Body of pancreas (tissue), 4 donors: Measurements from ENCODE around the gene PKP3. TPM values are rescaled to one million over a fixed set of nuclear protein-coding genes. Genes with fewer than 3 reads are reported as not detected.

Experiments
- ATAC-seq: fragments of 150-250 bp; one replicate; pipeline ENCODE4 v1.9.1; 2016
- DNase-seq, 4 donors: peaks; one replicate each; pipeline ENCODE4 v3.0.0-alpha.2; 2019
- H3K27ac ChIP-seq, 4 donors: fragments of 200-600 bp; sonication (generic); 1 replicate in 3 of 4; 2 replicates in 1 of 4; pipeline versions ENCODE4 v1.5.1 to v1.6.1; 2016 to 2019; ENCODE audit warnings: mild to moderate bottlenecking in 1 of 4, mixed read lengths in 1 of 4, moderate library complexity in 1 of 4
- H3K27me3 ChIP-seq, 2 donors: fragments of 200-600 bp; sonication (generic); one replicate each; pipeline ENCODE4 v1.6.0; 2016; ENCODE audit warnings: mild to moderate bottlenecking in 1 of 2
- H3K36me3 ChIP-seq, 2 donors: fragments of 200-600 bp; sonication (generic); replicated peaks in 1 of 2; 2 replicates each; pipeline ENCODE4 v1.5.1; 2016; ENCODE audit warnings: low read depth in 2 of 2; ENCODE audit not compliant: insufficient read depth in 1 of 2
- H3K4me1 ChIP-seq: fragments of 200-600 bp; sonication (generic); one replicate; pipeline ENCODE4 v1.6.0; 2016
- H3K4me3 ChIP-seq, 2 donors: fragments of 200-600 bp; sonication (generic); 1 replicate in 1 of 2; 2 replicates in 1 of 2; pipeline ENCODE4 v1.5.1; 2016 to 2019
- H3K9me3 ChIP-seq, 3 donors: fragments of 200-600 bp; sonication (generic); 1 replicate in 2 of 3; 2 replicates in 1 of 3; pipeline ENCODE4 v1.5.1; 2016
- CTCF ChIP-seq, 7 experiments: fragments of 450-650 bp in 4 of 7; fragments of 200-600 bp in 3 of 7; sonication (generic) in 3 of 7; IDR thresholded peaks; one replicate each; pipeline ENCODE4 v1.5.1; 2016 to 2019; ENCODE audit warnings: antibody characterized with exemption in 7 of 7
- POLR2A ChIP-seq, 3 donors: fragments of 450-650 bp; IDR thresholded peaks; one replicate each; pipeline ENCODE4 v1.6.1; 2016; ENCODE audit warnings: antibody characterized with exemption in 3 of 3, mild to moderate bottlenecking in 2 of 3
- WGBS, 2 donors: methylation state at CpG; one replicate each; pipeline ENCODE4 v1.1.5; 2017; 5-methylcytosine and 5-hydroxymethylcytosine counted together
- intact Hi-C: fragments of 100-400 bp; cut with DNase I; formaldehyde crosslinking; loops from one replicate; pipeline ENCODE4 v1.15.1; 2023
- total RNA-seq, 2 donors: library from RNA; depleted of rRNA; stranded (reverse); fragments of >200 nt; gene quantifications; one replicate each; pipeline ENCODE4 v1.1.0, GENCODE V29; 2016

PKP3 gene
- total RNA-seq, 2 donors from 2014 or later = 46.2 to 48.8 TPM

GRCh38 chr11:380491-380890, 13.5 kb upstream of the PKP3 start:
- DNase-seq = no peak
- Histone ChIP-seq H3K4me3 (no peak overlapping the region), H3K9me3 (no peaks in the 10 kb centered on the region), H3K27me3 (no peaks in the 10 kb centered on the region), H3K36me3 (no peaks in the 10 kb centered on the region), H3K4me1 (no peaks in the 10 kb centered on the region), H3K27ac (no peak overlapping the region)
- WGBS, 2 donors = 90 to 97% methylated on average over 6 to 12 of the region's 23 CpGs
- ATAC-seq = no peak
- no peak for TF ChIP-seq POLR2A (IDR thresholded peaks at IDR 0.05)
- TF ChIP-seq CTCF (IDR thresholded peaks at IDR 0.05) = no peak
- intact Hi-C loops = no loop called here

GRCh38 chr11:380996-381395, 13.0 kb upstream of the PKP3 start:
- intact Hi-C loops = no loop called here
- Histone ChIP-seq H3K4me3 (no peak overlapping the region), H3K9me3 (no peaks in the 10 kb centered on the region), H3K36me3 (no peaks in the 10 kb centered on the region), H3K27me3 (no peaks in the 10 kb centered on the region), H3K27ac (no peak overlapping the region), H3K4me1 (no peaks in the 10 kb centered on the region)
- 74 to 86% methylated on average over 10 of the region's 14 CpGs for WGBS, 2 donors
- TF ChIP-seq CTCF (IDR thresholded peaks at IDR 0.05) (no peak), POLR2A (IDR thresholded peaks at IDR 0.05) (no peak)
- no peak for DNase-seq
- ATAC-seq = no peak

GRCh38 chr11:381501-382072, 12.4 kb upstream of the PKP3 start:
- Histone ChIP-seq H3K9me3 (no peaks in the 10 kb centered on the region), H3K36me3 (no peaks in the 10 kb centered on the region), H3K4me3 (no peak overlapping the region), H3K27me3 (no peaks in the 10 kb centered on the region), H3K27ac (no peak overlapping the region), H3K4me1 (no peaks in the 10 kb centered on the region)
- intact Hi-C loops = no loop called here
- DNase-seq (no peak), ATAC-seq (no peak)
- WGBS, 2 donors = 58 to 84% methylated on average over 5 to 18 of the region's 35 CpGs
- TF ChIP-seq CTCF (IDR thresholded peaks at IDR 0.05) (no peak), POLR2A (IDR thresholded peaks at IDR 0.05) (no peak)

GRCh38 chr11:382081-382629, 11.9 kb upstream of the PKP3 start:
- Histone ChIP-seq H3K36me3 (no peaks in the 10 kb centered on the region), H3K4me3 (no peak overlapping the region), H3K9me3 (peaks cover 0 to 4% (median 0%) of the 10 kb centered on the region in 3 donors), H3K4me1 (no peaks in the 10 kb centered on the region), H3K27ac (no peak overlapping the region), H3K27me3 (no peaks in the 10 kb centered on the region)
- 61 to 78% methylated on average over 10 to 11 of the region's 11 CpGs for WGBS, 2 donors
- intact Hi-C loops = no loop called here
- ATAC-seq (no peak), DNase-seq (no peak)
- TF ChIP-seq CTCF (IDR thresholded peaks at IDR 0.05) (no peak), POLR2A (IDR thresholded peaks at IDR 0.05) (no peak)

GRCh38 chr11:383431-383830, 10.6 kb upstream of the PKP3 start:
- DNase-seq (no peak), ATAC-seq (no peak)
- 66 to 87% methylated on average over 5 to 14 of the region's 14 CpGs for WGBS, 2 donors

More at GRCh38 chr11:383431-383830, 10.6 kb upstream of the PKP3 start:
- H3K27ac ChIP-seq = no peak overlapping the region
- H3K4me3 ChIP-seq = no peak overlapping the region
- TF ChIP-seq POLR2A (IDR thresholded peaks at IDR 0.05) (no peak), CTCF (IDR thresholded peaks at IDR 0.05) (no peak)
- no peaks in the 10 kb centered on the region for H3K27me3 ChIP-seq
- intact Hi-C loops = no loop called here
- H3K36me3 ChIP-seq = no peaks in the 10 kb centered on the region
- no peaks in the 10 kb centered on the region for H3K4me1 ChIP-seq
- H3K9me3 ChIP-seq = peaks cover 0 to 4% (median 0%) of the 10 kb centered on the region in 3 donors
